ENCODE measurements around the gene SLC35B2. TPM values are rescaled to one million over a fixed set of nuclear protein-coding genes. Genes with fewer than 3 reads are reported as not detected.

The SLC35B2 gene
- total RNA-seq, 4 donors from 2014 or later = 9.7 to 34.4 (median 21.2) TPM

GRCh38 chr6:44260451-44261297 lies 3.3 kb upstream of the SLC35B2 start:
- no peak overlapping the region for H3K27ac ChIP-seq
- H3K36me3 ChIP-seq = peaks cover 0 to 34% (median 4%) of the 10 kb centered on the region in 3 donors
- peaks cover 39 to 62% (median 39%) of the 10 kb centered on the region in 3 donors for H3K4me1 ChIP-seq
- no peak overlapping the region for H3K4me3 ChIP-seq
- TF ChIP-seq CTCF (IDR thresholded peaks at IDR 0.05) (no peak), POLR2A (IDR thresholded peaks at IDR 0.05) (no peak)
- 72 to 94% methylated on average over 5 of the region's 6 CpGs for WGBS, 2 donors
- intact Hi-C loops (cut with DNase I) = no loop called here
- H3K27me3 ChIP-seq = no peaks in the 10 kb centered on the region
- H3K9me3 ChIP-seq = no peaks in the 10 kb centered on the region
- DNase-seq = no peak

- Histone ChIP-seq H3K36me3 (peaks cover 0 to 41% (median 7%) of the 10 kb centered on the region in 3 donors), H3K4me3 (no peak overlapping the region), H3K27me3 (no peaks in the 10 kb centered on the region), H3K4me1 (peaks cover 38 to 62% (median 39%) of the 10 kb centered on the region in 3 donors), H3K9me3 (no peaks in the 10 kb centered on the region), H3K27ac (no peak overlapping the region)
- TF ChIP-seq CTCF (IDR thresholded peaks at IDR 0.05) (no peak), POLR2A (IDR thresholded peaks at IDR 0.05) (no peak)
- WGBS, 2 donors = 88% methylated on average over 5 of the region's 8 CpGs; no CpG with 5 or more reads in 1 of the 2 donors
- no peak for DNase-seq
- intact Hi-C loops (cut with DNase I) = no loop called here
These were observed 2.7 kb upstream of the SLC35B2 start for GRCh38 chr6:44260011-44260410.

- TF ChIP-seq POLR2A (IDR thresholded peaks at IDR 0.05) (no peak), CTCF (IDR thresholded peaks at IDR 0.05) (no peak)
- intact Hi-C loops (cut with DNase I) = loop anchor here (5.0 to 10.0 kb wide), 2 partner anchors 87 to 164 kb away; no protein-coding TSS in a partner anchor
- no peak overlapping the region for H3K4me3 ChIP-seq
- no peaks in the 10 kb centered on the region for H3K9me3 ChIP-seq
- DNase-seq = no peak
- H3K27ac ChIP-seq = no peak overlapping the region
- 90 to 100% methylated on average over 1 to 2 of the region's 3 CpGs for WGBS, 2 donors
- H3K4me1 ChIP-seq = peaks cover 27 to 61% (median 30%) of the 10 kb centered on the region in 3 donors
- H3K36me3 ChIP-seq = peaks cover 8 to 52% (median 18%) of the 10 kb centered on the region in 3 donors
- H3K27me3 ChIP-seq = no peaks in the 10 kb centered on the region
These were observed 1.6 kb upstream of the SLC35B2 start for GRCh38 chr6:44258921-44259320.

GRCh38 chr6:44258325-44258863 lies 1.1 kb upstream of the SLC35B2 start:
- WGBS, 2 donors = 62 to 77% methylated on average over 6 to 8 of the region's 9 CpGs
- intact Hi-C loops (cut with DNase I) = loop anchor here (5.0 to 10.0 kb wide), 2 partner anchors 86 to 164 kb away; no protein-coding TSS in a partner anchor
- H3K36me3 ChIP-seq = peaks cover 8 to 57% (median 23%) of the 10 kb centered on the region in 3 donors

More at GRCh38 chr6:44258325-44258863, 1.1 kb upstream of the SLC35B2 start:
- peaks cover 22 to 61% (median 24%) of the 10 kb centered on the region in 3 donors for H3K4me1 ChIP-seq
- TF ChIP-seq CTCF (IDR thresholded peaks at IDR 0.05) (no peak), POLR2A (IDR thresholded peaks at IDR 0.05) (no peak)
- H3K27me3 ChIP-seq = no peaks in the 10 kb centered on the region
- H3K4me3 ChIP-seq = no peak overlapping the region
- no peak for DNase-seq
- peak overlapping the region in 1 of 4 donors; percentile 92 for H3K27ac ChIP-seq
- no peaks in the 10 kb centered on the region for H3K9me3 ChIP-seq

Measured in esophagus squamous epithelium (tissue), 5 donors.